ENCODE results near the gene GDAP1L1. TPM values are rescaled to one million over a fixed set of nuclear protein-coding genes. Genes with fewer than 3 reads are reported as not detected.

GDAP1L1 gene
- total RNA-seq, 1 donor from 2014 or later = 0.26 TPM

Other genes starting within 250 kb of the GDAP1L1 start
- not detected in 2 replicates for gene JPH2, start 60.1 kb upstream of the GDAP1L1 start, total RNA-seq (ENCODE audit: low replicate concordance)
- 44.4 and 51.8 TPM in 2 replicates for gene OSER1, start 36.5 kb upstream of the GDAP1L1 start, total RNA-seq (ENCODE audit: low replicate concordance)
- 1.4 and 1.9 TPM in 2 replicates for gene FITM2, start 63.9 kb downstream of the GDAP1L1 start, total RNA-seq (ENCODE audit: low replicate concordance)
- gene R3HDML, start 89.7 kb downstream of the GDAP1L1 start, total RNA-seq (ENCODE audit: low replicate concordance) = not detected in 2 replicates
- gene HNF4A, start 108.4 kb downstream of the GDAP1L1 start, total RNA-seq (ENCODE audit: low replicate concordance) = 0.68 and 1.6 TPM in 2 replicates
- gene TTPAL, start 228.6 kb downstream of the GDAP1L1 start, total RNA-seq (ENCODE audit: low replicate concordance) = 7.8 and 9.8 TPM in 2 replicates

Measured in neural progenitor cell (in vitro differentiated cells).